Body of pancreas (tissue), 4 donors: ENCODE results near the gene CKMT2.

Experiments used
- POLR2A ChIP-seq, 3 donors: fragments of 450-650 bp; IDR thresholded peaks; one replicate each; pipeline ENCODE4 v1.6.1; 2016; ENCODE audit warnings: antibody characterized with exemption in 3 of 3, mild to moderate bottlenecking in 2 of 3
- TF ChIP-seq, protein P1 (sequence below), 7 experiments: fragments of 450-650 bp in 4 of 7; fragments of 200-600 bp in 3 of 7; sonication (generic) in 3 of 7; IDR thresholded peaks; one replicate each; pipeline ENCODE4 v1.5.1; 2016 to 2019; ENCODE audit warnings: antibody characterized with exemption in 7 of 7

DNA sequence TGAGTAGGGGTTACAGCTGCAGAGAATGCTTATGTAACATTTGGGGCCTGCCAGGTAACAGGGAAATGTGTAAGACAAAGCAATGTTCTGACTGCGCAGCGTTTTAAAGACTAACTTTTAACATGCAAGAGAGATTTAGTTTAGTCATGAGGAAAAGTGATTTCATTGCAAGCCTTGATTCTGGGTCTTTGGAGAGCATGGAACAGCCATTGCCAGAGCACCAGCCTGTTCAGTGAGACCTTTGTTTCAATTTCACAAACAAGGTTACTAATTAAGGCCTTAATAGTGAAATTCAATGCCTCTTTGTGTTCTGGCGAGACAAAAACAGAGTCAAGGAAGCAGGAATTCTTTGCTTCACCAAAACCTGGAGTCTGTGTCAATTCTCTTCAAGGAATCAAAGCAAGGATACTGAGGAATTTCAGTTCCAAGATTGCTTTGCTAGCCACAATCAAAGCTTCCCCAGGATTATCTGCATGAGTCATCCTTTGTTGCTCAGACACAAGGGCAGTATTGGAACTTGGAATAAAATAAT lies 14.4 kb downstream of the CKMT2 start:
- TF ChIP-seq, protein P1, sequence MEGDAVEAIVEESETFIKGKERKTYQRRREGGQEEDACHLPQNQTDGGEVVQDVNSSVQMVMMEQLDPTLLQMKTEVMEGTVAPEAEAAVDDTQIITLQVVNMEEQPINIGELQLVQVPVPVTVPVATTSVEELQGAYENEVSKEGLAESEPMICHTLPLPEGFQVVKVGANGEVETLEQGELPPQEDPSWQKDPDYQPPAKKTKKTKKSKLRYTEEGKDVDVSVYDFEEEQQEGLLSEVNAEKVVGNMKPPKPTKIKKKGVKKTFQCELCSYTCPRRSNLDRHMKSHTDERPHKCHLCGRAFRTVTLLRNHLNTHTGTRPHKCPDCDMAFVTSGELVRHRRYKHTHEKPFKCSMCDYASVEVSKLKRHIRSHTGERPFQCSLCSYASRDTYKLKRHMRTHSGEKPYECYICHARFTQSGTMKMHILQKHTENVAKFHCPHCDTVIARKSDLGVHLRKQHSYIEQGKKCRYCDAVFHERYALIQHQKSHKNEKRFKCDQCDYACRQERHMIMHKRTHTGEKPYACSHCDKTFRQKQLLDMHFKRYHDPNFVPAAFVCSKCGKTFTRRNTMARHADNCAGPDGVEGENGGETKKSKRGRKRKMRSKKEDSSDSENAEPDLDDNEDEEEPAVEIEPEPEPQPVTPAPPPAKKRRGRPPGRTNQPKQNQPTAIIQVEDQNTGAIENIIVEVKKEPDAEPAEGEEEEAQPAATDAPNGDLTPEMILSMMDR (IDR thresholded peaks at IDR 0.05), result no peak
- no peak for TF ChIP-seq POLR2A (IDR thresholded peaks at IDR 0.05)
